GM21447 (cell line): ENCODE data around the gene SNAI1.
"Not testable (repeated sequence)": the region's sequence is repeated elsewhere in the genome, so short reads cannot be mapped to it uniquely, and the experiment has no call there.

Experiments used
- ATAC-seq: cut with Tn5 transposase; IDR thresholded peaks from one replicate; pipeline ENCODE4 v1.9.1; 2021; ENCODE audit not compliant: unreplicated experiment

The SNAI1 gene

DNA sequence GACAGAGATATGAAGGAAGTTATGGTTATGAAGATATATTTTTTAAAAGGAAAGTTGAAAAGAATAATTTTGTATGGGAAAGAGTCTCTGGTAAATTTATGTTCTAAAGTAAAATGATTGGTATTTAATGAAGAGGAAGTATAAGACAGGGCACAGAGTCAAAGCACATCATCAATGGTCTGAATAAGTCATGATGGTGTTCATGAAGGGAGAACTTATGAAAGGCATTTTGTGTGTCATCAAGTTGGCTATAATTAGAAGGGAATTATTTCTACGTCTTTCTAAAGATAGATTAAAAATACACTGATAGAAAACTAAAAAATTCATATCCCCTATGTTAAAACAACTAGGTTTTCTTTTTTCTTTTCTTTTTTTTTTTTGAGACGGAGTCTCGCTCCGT is 21.4 kb upstream of the SNAI1 start:
- no peak for ATAC-seq

DNA sequence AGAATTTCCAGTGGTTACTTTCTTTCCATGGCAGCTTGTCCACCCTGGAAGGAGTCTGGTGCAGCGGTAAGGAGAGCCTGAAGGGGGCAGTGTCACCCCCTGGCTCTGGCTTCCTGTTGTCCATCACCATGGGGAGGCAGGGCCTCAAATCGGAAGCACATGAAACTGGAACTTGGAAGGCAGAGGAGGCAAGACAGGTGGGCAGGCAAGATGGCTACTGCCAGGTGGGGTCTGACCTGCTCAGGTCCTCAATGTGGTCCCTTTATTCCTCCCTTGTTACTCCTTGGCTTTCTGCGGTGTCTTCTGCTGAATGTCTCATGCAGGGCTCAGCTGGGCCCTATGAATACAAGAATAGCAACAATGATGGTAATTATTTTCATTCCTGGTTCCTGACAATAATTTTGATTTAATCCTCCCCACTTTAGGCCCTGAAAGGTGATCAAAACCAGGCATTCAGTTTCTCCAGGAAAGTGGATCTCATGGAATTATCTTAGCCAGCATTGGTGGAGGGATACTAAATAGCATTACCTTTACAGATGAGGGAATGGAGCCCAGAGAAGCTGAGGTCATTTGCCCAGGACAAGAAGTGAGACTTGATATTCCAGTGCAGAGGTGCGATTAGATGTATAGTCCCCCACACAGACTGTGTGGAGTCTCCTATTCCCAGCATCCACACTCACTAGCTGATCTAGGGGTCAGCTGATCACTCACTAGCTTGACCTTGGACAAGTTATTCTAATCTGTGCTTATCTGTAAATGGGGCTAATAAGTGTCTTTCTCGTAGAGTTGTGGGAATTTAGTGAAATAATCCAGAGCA is 17.6 kb upstream of the SNAI1 start:
- no peak for ATAC-seq

DNA sequence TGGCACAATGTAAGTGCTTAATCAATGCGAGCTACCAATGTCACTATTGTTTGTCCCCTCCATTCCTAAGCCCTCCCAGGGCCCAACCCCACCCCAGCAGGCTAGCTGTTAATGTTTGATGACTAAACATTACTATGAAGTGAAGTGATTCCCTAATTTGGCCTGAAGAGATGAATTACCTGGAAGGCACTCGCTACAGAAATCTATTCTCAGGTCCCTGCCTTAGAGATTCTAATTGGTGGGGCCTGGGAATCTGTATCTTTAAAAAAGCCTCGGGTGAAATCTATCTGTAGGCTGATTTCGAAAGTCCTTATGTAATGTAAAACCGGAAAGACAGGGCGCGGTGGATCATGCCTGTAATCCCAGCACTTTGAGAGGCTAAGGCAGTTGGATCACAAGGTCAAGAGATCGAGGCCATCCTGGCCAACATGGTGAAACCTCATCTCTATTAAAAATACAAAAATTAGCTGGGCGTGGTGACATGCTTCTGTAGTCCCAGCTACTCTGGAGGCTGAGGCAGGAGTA is 16.9 kb upstream of the SNAI1 start:
- no peak for ATAC-seq

DNA sequence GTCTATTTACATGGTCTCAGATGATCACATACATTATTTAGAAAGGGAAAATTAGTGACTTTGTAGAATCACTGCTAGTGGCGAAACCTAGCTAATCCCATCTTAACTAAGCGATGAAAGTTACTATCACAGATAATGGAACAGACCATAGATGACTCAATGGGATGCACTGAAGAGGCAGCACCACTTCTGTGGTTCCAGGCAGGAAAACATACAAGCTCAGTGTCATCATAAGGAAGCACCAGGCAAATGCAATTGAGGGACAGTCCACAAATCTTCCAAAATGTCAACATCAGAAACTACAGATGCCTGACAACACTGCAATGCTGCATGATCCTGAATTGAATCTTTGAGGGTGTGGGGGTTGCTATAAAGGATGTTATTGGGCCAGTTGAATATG is 15.9 kb upstream of the SNAI1 start:
- ATAC-seq = no peak

GRCh38 chr20:49969234-49969633 is 13.5 kb upstream of the SNAI1 start:
- no peak for ATAC-seq

DNA sequence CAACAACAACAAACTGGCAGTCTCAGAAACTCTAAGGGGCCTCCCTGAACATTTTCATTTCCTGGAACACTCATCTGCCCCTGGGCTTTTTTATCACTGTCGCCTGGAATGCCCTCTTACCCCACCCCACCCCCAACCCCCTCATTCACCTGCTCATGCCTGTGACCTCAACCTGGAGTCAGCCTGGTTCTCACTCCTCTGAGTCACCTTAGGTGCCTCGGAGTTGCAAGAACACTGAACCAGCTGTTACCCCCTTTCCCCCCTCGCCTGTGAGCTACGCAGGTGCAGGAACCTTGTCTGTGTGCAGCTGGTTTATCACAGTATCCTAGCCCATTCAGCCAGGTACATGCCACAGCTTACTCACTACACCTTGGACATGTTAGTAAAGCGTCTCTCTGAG is 12.8 kb upstream of the SNAI1 start:
- no peak for ATAC-seq

DNA sequence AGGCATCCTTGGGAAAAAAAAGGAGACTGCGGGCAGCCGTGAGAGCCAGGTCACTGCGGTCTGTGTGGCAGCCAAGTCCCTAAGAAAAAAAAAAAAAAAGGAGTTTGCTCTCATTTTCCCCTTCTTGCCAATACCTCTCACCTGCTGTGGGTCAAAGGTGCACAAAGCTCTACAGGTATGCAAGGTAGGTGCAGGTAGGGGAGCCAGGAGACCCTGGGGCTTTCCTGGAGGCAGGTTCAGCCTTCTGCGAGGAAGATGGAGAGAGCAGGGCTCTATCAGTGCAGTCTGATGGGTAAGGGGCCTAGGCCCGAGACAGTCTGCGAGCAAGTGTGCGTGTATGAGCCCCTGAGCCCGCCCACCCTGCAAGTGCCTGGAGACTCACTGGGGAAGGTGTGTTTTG is 12.3 kb upstream of the SNAI1 start:
- no peak for ATAC-seq

GRCh38 chr20:49973981-49974380 is 8.8 kb upstream of the SNAI1 start:
- ATAC-seq = no peak

GRCh38 chr20:49976542-49976941 is 6.2 kb upstream of the SNAI1 start:
- ATAC-seq = no peak

DNA sequence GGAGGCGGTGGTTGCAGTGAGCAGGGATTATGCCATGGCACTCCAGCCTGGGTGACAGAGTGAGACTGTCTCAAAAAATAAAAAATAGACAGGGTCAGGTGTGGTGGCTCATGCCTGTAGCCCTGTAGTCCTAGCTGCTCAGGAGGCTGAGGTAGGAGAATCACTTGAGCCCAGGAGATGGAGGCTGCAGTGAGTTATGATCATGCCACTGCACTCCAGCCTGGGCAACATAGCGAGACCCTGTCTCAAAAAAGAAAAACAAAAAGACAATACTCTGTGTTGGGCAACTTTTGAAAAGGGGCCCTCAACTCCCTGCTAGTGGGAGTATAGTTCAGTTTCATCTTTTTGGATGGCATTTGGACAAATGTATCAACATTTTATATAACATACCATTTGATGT is 5.0 kb upstream of the SNAI1 start:
- ATAC-seq = not testable (repeated sequence)

- ATAC-seq = no peak
Measured at GRCh38 chr20:49978685-49979029, 4.1 kb upstream of the SNAI1 start.

DNA sequence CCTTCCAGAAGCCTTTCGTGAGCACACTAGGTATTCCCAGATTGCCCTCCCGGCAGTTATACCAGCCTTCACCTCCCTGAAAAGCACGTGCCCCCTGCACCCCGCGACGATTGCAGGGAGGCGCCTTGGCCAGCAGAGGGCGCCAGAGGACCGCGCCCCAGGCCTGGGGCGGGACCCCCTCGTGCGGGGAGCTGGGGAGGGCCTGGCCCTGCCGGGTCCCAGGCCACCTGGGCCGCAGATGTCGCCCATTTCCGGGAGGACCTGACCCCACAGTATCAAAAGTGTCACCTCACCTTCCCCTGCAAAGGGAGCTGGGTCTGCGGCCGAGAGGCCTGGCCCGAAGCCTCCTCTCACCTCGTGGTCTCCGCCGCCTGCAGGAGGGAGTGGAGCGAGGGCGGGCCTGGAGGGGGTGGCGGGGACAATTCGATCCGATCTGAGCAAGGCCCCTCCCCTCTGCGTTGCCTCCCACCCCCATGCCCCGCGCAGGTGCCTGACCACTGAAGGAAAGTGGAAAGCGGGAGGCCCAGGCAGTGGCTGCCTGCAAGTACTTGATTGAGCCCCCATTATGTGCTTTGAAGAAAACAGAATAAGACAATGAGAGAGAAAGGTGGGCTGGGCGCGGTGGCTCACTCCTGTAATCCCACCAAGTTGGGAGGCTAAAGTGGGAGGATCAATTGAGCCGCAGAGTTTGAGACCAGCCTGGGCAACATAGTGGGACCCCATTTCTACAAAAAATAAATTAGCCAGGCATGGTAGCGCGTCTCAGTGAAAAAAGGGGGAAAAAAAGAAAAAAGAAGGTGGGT is 3.5 kb upstream of the SNAI1 start:
- ATAC-seq = no peak

GRCh38 chr20:49980140-49981008 is 2.4 kb upstream of the SNAI1 start:
- no peak for ATAC-seq

- no peak for ATAC-seq
Measured at GRCh38 chr20:49981218-49982071, 1.3 kb upstream of the SNAI1 start.

GRCh38 chr20:49982072-49982345 is 771 bp upstream of the SNAI1 start:
- no peak for ATAC-seq

- ATAC-seq = no peak
Measured at GRCh38 chr20:49983123-49983847, 505 bp downstream of the SNAI1 start.

- ATAC-seq = no peak
Measured at GRCh38 chr20:49983848-49984408, 1.1 kb downstream of the SNAI1 start.

DNA sequence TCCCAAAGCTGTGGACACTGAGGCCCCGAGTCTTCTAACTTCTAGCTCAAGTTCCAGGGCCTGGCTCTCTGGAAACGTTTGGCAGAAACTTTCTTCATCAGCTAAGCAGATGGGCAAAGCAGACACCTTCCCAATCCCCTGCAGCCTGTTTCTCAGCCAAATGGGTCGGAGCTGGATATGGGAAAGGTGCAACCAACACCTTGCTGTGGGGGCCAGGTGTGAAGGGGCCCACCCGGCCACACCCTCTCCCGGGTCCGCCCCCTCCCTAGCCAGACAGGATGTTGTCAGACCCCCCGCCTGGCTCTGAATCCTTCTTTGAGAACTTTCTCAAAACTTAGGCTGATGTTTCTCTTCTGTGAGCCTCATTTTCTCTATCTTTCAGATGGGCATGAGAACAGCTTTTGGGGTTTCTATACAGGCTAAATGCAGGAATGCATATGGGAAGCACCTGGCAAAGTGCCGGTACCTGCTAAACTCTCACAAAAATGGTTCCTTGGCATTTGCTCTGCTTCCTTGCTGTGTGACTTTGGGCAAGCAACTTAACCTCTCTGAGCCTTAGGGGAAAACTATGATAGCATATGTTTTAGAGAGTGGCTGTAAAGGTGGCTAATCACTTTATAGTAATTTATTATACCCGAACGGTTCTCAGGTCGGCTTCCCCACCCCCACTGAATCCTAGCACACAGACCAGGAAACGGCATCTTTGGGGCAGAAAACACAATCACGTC is 1.8 kb downstream of the SNAI1 start:
- no peak for ATAC-seq

DNA sequence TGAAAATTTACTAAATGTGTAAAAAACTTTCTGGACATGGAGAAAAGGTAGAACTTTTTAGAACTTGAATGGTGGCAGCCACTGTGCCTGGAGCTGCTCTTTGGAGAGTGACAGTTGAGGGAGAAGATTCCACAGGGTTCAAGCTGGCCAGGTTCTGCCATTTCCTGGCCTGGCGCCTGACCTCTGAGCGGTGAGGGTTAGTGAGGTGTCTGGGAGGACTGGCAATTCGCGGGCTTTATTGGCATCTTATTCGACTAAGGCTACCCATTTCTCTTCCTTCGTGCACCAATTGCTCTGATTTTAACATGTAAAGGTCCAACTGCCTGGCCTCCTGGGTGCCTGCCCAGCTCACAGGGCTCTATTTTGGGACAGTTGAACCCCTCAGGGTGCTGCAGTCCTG is 2.4 kb downstream of the SNAI1 start:
- no peak for ATAC-seq
